ENCODE results near the gene ANKRD62. TPM values are rescaled to one million over a fixed set of nuclear protein-coding genes. Genes with fewer than 3 reads are reported as not detected.
"Not testable (repeated sequence)": the region's sequence is repeated elsewhere in the genome, so short reads cannot be mapped to it uniquely, and the experiment has no call there.

ANKRD62 gene
- total RNA-seq, 2 experiments from 2014 or later = not detected

DNA sequence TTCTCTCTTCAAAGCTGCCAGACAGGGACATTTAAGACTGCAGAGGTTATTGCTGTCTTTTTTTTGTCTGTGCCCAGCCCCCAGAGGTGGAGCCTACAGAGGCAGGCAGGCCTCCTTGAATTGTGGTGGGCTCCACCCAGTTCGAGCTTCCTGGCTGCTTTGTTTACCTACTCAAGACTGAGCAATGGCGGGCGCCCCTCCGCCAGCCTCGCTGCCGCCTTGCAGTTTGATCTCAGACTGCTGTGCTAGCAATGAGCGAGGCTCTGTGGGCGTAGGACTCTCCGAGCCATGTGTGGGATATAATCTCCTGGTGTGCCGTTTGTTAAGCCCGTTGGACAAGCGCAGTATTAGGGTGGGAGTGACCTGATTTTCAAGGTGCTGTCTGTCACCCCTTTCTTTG, 47.2 kb downstream of the ANKRD62 start:
- CTCF ChIA-PET; H3K9me3 Mint-ChIP-seq (ENCODE audit: low read depth); H3K4me1 Mint-ChIP-seq; H3K4me3 Mint-ChIP-seq; DNase-seq; ATAC-seq; H3K27me3 Mint-ChIP-seq; H3K27ac Mint-ChIP-seq; H3K36me3 Mint-ChIP-seq: not testable (repeated sequence)

DNA sequence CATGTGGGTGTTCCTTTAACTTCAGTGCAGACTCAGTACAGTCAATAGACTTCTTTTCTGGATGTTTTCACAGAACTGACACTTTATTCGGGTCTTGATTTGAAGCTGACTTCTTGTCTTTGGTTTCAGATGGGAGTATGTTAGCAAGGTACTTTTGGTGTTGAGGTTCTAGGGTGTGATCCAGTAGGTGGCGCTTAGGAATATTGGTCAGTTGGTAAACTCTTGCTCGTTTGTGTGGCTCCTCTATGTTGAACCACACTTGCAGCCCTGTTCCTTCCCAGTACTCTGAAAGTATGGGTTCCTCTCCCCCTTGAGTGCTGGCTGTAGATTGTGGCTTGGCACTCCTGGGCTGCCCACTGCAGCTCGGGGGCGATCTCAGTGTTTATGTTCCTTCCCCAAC, 48.1 kb downstream of the ANKRD62 start:
- H3K27me3 Mint-ChIP-seq; H3K4me1 Mint-ChIP-seq; H3K9me3 Mint-ChIP-seq (ENCODE audit: low read depth); H3K36me3 Mint-ChIP-seq; H3K27ac Mint-ChIP-seq; CTCF ChIA-PET; H3K4me3 Mint-ChIP-seq; DNase-seq; ATAC-seq: not testable (repeated sequence)

DNA sequence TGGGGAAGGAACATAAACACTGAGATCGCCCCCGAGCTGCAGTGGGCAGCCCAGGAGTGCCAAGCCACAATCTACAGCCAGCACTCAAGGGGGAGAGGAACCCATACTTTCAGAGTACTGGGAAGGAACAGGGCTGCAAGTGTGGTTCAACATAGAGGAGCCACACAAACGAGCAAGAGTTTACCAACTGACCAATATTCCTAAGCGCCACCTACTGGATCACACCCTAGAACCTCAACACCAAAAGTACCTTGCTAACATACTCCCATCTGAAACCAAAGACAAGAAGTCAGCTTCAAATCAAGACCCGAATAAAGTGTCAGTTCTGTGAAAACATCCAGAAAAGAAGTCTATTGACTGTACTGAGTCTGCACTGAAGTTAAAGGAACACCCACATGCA, 55.8 kb downstream of the ANKRD62 start:
- ATAC-seq; H3K36me3 Mint-ChIP-seq; DNase-seq; H3K9me3 Mint-ChIP-seq (ENCODE audit: low read depth); H3K4me3 Mint-ChIP-seq; CTCF ChIA-PET; H3K27ac Mint-ChIP-seq; H3K4me1 Mint-ChIP-seq: not testable (repeated sequence)
- peaks cover 37% of the 10 kb centered on the region for H3K27me3 Mint-ChIP-seq

DNA sequence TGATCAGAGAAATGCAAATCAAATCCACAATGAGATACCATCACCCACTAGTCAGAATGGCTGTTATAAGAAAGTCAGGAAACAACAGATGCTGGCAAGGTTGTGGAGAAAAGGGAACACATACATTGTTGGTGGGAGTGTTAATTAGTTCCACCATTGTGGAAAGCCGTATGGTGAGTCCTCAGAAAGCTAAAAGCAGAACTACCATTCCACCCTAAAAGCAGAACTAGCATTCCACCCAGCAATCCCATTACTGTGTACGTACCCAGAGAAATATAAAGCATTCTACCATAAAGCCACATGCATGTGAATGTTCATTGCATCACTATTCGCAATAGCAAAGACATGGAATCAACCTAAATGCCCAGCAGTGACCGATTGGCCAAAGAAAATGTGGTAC, 60.7 kb downstream of the ANKRD62 start:
- H3K27ac Mint-ChIP-seq = no peak overlapping the region
- H3K4me1 Mint-ChIP-seq = no peaks in the 10 kb centered on the region
- H3K9me3 Mint-ChIP-seq (ENCODE audit: low read depth) = no peaks in the 10 kb centered on the region
- H3K36me3 Mint-ChIP-seq = no peaks in the 10 kb centered on the region
- DNase-seq (no peak), ATAC-seq (no peak)
- no peak overlapping the region for H3K4me3 Mint-ChIP-seq
- CTCF ChIA-PET = no interaction called here
- H3K27me3 Mint-ChIP-seq = peaks cover 42% of the 10 kb centered on the region

DNA sequence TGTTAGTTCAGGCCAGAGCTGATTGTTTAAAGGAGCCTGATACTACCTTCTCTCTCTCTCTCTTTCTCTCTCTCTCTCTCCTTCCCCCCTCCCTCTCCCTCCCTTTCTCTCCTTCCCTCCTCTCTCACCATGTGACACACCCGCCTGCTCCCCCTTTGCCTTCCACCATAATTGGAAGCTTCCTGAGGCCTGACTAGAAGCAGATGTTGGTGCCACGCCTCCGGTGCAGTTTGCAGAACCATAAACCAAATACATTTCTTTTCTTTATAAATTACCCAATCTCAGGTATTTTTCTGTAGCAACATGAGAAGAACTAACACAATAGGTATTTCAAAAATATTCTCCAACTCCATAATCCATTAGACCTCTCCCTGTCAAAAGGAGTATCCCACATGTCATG, 62.4 kb downstream of the ANKRD62 start:
- Mint-ChIP-seq H3K36me3 (no peaks in the 10 kb centered on the region), H3K9me3 (ENCODE audit: low read depth) (no peaks in the 10 kb centered on the region), H3K4me3 (no peak overlapping the region)

DNA sequence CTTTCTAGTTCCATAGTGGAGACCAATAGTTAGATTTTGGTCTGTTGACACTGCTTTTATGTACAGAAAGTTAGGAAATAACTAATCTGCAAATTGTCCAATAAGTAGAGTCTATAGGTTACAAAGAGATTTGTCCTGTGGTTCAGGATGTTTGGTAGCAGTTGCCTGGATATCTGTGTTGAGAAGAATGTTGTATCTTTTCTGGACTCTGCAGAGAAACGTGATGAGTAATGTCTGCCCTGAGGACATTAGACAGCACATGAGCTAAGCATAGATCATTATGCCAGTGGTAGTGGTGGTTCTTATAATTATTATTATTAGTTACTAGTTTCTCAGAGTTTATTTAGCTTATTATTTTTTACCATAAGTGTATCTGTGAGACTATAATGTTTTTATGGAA, 65.8 kb downstream of the ANKRD62 start:
- no peaks in the 10 kb centered on the region for H3K4me1 Mint-ChIP-seq
- no peak overlapping the region for H3K4me3 Mint-ChIP-seq
- no peaks in the 10 kb centered on the region for H3K9me3 Mint-ChIP-seq (ENCODE audit: low read depth)
- peaks cover 40% of the 10 kb centered on the region for H3K27me3 Mint-ChIP-seq
- no peak for ATAC-seq
- H3K36me3 Mint-ChIP-seq = no peaks in the 10 kb centered on the region
- H3K27ac Mint-ChIP-seq = no peak overlapping the region
- DNase-seq = no peak
- CTCF ChIA-PET = no interaction called here

More for the DNA sequence above, 62.4 kb downstream of the ANKRD62 start:
- CTCF ChIA-PET = no interaction called here
- Mint-ChIP-seq H3K27ac (no peak overlapping the region), H3K4me1 (no peaks in the 10 kb centered on the region), H3K27me3 (peaks cover 42% of the 10 kb centered on the region)
- ATAC-seq (no peak), DNase-seq (no peak)

DNA sequence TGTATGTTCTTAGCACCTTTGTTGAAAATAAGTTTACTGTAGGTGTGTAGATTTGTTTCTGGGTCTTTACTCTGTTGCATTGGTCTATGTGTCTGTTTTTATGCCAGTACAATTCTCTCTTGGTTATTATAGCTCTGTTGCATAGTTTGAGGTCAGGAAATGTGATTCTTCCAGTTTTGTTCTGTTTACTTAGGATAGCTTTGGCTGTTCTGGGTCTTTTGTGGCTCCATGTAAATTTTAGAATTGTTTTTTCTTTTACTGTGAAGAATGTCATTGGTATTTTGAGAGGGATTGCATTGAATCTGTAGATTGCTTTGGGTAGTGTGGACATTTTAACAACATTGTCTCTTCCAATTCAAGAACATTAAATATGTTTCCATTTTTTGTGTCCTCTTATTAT, 69.1 kb downstream of the ANKRD62 start:
- Mint-ChIP-seq H3K36me3 (no peaks in the 10 kb centered on the region), H3K9me3 (ENCODE audit: low read depth) (peaks cover 4% of the 10 kb centered on the region), H3K4me3 (no peak overlapping the region), H3K27ac (no peak overlapping the region), H3K4me1 (no peaks in the 10 kb centered on the region), H3K27me3 (peaks cover 52% of the 10 kb centered on the region)
- ATAC-seq (no peak), DNase-seq (no peak)
- CTCF ChIA-PET = no interaction called here

DNA sequence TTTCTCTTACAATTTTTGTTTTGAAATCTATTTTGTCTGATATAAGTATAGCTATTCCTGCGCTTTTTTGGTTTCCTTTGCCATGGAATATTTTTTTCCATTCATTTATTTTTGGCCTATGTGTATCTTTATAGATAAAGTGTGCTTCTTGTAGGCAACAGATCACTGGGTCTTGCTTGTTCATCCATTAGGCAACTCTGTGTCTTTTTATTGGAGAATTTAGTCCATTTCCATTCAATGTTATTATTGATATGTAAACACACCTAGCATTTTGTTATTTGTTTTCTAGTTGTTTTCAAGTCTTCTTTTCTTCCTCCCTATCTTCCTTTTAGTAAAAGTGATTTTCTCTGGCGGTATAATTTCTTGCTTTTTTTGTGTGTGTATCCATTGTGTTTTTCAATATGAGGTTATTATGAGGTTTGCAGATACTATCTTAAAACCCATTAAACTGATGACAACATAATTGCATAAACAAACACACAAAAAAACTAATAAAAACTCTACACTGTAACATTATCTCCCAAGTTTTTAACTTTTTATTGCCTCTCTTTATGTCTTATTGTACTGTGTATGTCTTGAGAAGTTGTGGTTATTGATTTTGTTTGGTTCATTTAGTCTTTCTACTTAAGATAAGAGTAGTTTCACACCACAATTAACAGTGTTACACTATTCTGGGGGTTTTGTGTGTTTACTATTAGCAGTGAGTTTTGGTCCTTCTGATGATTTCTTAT, 71.6 kb downstream of the ANKRD62 start:
- DNase-seq (no peak), ATAC-seq (no peak)
- Mint-ChIP-seq H3K27ac (no peak overlapping the region), H3K4me1 (no peaks in the 10 kb centered on the region), H3K36me3 (no peaks in the 10 kb centered on the region), H3K4me3 (no peak overlapping the region), H3K9me3 (ENCODE audit: low read depth) (peaks cover 4% of the 10 kb centered on the region), H3K27me3 (peaks cover 54% of the 10 kb centered on the region)
- CTCF ChIA-PET = no interaction called here

Other genes starting within 250 kb of the ANKRD62 start
- gene CHMP1B, start 242.4 kb upstream of the ANKRD62 start, total RNA-seq = 10 to 100 TPM; 23.4 to 27.1 TPM
- gene MPPE1, start 185.5 kb upstream of the ANKRD62 start, total RNA-seq = 10 to 100 TPM; 42.9 to 64.9 TPM
- gene IMPA2, start 112.3 kb upstream of the ANKRD62 start, total RNA-seq = 10 to 100 TPM; 14.1 to 19.1 TPM
- gene CIDEA, start 160.5 kb downstream of the ANKRD62 start, total RNA-seq = not detected
- 10 to 100 TPM; 14.7 to 39.0 TPM for gene TUBB6, start 214.4 kb downstream of the ANKRD62 start, total RNA-seq